A549 treated with CpdA at 1 μM for 4 hours (cell line): ENCODE measurements around the gene CLEC20A. TPM values are rescaled to one million over a fixed set of nuclear protein-coding genes. Genes with fewer than 3 reads are reported as not detected.

Experiments
- total RNA-seq: library from RNA; stranded (reverse); fragments of 200-300 nt; extraction: Qiagen RNA extraction; gene quantifications from 5 replicates; pipeline ENCODE4 v1.2.3, GENCODE V29; 2022; ENCODE audit warnings: low read depth

CLEC20A gene
- not detected in 5 replicates for total RNA-seq

DNA sequence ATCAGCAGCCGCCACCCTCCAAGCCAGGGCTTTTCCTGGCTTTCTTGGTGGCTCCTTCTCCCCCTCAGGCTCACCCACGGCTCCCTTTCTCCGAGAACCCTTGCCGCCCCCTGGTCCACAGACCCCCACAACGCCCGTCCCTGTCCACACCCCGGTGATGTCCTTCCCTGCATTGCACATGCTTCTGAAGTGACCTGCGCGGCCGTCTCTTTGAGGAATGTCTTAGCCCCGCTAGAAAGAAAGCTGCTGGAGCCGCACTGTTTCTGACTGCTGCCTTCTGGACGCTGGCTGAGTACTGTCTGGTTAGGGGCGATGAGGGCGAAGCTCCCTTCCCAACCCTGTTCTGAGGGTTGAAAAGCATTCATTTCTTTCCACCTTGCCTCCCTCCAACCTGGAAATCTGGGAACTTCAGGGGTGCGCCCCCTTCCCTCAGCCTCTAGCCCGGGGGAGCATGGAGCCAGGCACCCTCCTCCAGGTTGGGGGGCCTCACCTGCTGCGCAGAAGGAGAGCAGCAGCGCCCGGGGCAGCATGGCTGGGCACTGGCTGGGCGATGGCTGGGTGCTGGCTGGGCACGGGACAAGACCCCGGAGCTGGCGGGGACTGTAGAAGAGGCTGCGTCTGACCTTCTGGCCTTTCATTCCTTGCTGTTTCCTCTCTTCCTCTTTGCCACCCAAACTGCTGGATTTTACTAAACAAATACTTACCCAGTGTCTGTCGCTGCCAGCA, at the start of gene CLEC20A:
TSS of gene CLEC20A (minus strand) at position 555 of the 726 bp plus-strand sequence. CDS start at position 530, 25 bp downstream.

DNA sequence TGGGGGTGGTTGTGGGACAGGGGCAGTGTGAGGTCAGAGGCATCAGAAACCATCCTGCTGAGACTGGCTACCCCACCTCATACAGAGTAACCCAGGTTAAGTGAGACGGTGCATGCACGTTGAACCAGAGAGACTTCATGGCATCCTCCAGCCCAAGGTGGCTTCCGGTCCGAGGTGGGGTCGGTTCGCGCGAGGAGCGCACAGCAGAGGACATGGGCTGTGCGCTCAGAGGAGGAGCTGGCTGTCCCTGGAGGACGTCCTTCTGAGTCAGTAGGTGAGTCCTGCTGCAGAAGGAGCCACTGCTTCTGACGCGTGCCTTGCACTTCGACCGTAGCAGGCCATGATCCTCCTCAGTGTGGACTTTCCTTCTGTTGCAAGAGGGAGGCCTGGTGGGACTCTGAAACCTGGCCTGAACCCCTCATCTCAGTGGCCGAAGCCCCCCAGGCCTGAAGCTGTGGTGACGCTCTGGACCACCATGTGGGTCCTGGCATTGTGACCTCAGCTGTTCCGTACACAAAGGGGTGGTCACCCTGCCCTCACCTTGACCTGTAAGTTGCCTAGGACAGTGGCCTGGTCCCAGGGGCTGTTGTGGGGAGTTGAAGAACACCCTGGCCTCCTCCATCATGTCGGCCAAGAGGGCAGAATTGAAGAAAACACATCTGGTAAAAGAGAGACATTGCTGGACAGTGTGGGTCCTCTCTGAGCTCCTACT, 16.0 kb upstream of the CLEC20A start, which contains the start of gene TEX35:
TSS of gene TEX35 (plus strand) at position 544 of the 712 bp plus-strand sequence. CDS start at position 624, 80 bp downstream.

Other genes with a start within 250 kb of the CLEC20A start
- gene TEX35, start 16.1 kb upstream of the CLEC20A start, total RNA-seq, result 0.03 TPM in 1 of 5 replicates, not detected in the others
- gene RALGPS2, start 228.3 kb upstream of the CLEC20A start, total RNA-seq, result 10.9 to 25.1 TPM (median 19.9 TPM) in 5 replicates